Mucosa of descending colon (tissue), 3 donors: ENCODE results near the gene CCDC148. TPM values are rescaled to one million over a fixed set of nuclear protein-coding genes. Genes with fewer than 3 reads are reported as not detected.

Experiments used
- ATAC-seq: fragments of 200-7000 bp; cut with Tn5 transposase; one replicate; pipeline ENCODE4 v1.9.1; 2020; ENCODE audit warnings: mild to moderate bottlenecking, moderate library complexity
- DNase-seq, 3 donors: peaks; one replicate each; pipeline ENCODE4 v3.0.0-alpha.2; 2020
- H3K36me3 ChIP-seq: fragments of 200-600 bp; one replicate; pipeline ENCODE4 v1.8.0; 2021; ENCODE audit warnings: low read depth, mild to moderate bottlenecking
- H3K4me1 ChIP-seq: fragments of 200-600 bp; one replicate; pipeline ENCODE4 v1.8.0; 2021; ENCODE audit warnings: low read depth, mild to moderate bottlenecking
- H3K4me3 ChIP-seq: fragments of 200-600 bp; one replicate; pipeline ENCODE4 v1.8.0; 2021; ENCODE audit warnings: mild to moderate bottlenecking
- H3K9me3 ChIP-seq: fragments of 200-600 bp; one replicate; pipeline ENCODE4 v1.8.0; 2021; ENCODE audit warnings: mild to moderate bottlenecking
- intact Hi-C, 2 donors: fragments of 100-400 bp; cut with DNase I in 1 of 2; cut with micrococcal nuclease in 1 of 2; formaldehyde crosslinking; loops; one replicate each; pipeline versions ENCODE4 v1.11.0 to v1.11.1; 2022; cut with DNase I, micrococcal nuclease
- total RNA-seq, 3 donors: library from RNA; stranded (reverse); fragmentation: NEBNext Ultra II Directional in 2 of 3; extraction: Animal tissue kit (Norgen Biotek cat#: 25700) in 2 of 3; gene quantifications; one replicate each; pipeline versions ENCODE4 v1.2.1 to v1.2.4, GENCODE V29; 2021 to 2023
- TF ChIP-seq, protein P1 (sequence below): fragments of 200-600 bp; IDR thresholded peaks from one replicate; pipeline ENCODE4 v1.8.0; 2022; ENCODE audit warnings: antibody characterized with exemption, mild to moderate bottlenecking
- donor health status: DM: no; HTN: no; CAD: no; lungs with moderate emphysema.
- donor health status: DM: no; HTN: no; CAD: no.
- donor health status: DM: no; HTN: yes; CAD: no.

The CCDC148 gene
- total RNA-seq, 3 donors from 2014 or later = 0.20 to 0.38 TPM; not detected in 1

- Histone ChIP-seq H3K4me1 (peaks cover 30% of the 10 kb centered on the region), H3K36me3 (no peaks in the 10 kb centered on the region), H3K9me3 (no peaks in the 10 kb centered on the region), H3K4me3 (no peak overlapping the region)
- ATAC-seq = no peak
- no peak for DNase-seq
- intact Hi-C loops = no loop called here
- TF ChIP-seq, protein P1, sequence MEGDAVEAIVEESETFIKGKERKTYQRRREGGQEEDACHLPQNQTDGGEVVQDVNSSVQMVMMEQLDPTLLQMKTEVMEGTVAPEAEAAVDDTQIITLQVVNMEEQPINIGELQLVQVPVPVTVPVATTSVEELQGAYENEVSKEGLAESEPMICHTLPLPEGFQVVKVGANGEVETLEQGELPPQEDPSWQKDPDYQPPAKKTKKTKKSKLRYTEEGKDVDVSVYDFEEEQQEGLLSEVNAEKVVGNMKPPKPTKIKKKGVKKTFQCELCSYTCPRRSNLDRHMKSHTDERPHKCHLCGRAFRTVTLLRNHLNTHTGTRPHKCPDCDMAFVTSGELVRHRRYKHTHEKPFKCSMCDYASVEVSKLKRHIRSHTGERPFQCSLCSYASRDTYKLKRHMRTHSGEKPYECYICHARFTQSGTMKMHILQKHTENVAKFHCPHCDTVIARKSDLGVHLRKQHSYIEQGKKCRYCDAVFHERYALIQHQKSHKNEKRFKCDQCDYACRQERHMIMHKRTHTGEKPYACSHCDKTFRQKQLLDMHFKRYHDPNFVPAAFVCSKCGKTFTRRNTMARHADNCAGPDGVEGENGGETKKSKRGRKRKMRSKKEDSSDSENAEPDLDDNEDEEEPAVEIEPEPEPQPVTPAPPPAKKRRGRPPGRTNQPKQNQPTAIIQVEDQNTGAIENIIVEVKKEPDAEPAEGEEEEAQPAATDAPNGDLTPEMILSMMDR = no peak
Measured at GRCh38 chr2:158129037-158129436, 327.5 kb downstream of the CCDC148 start.

GRCh38 chr2:158128168-158128973 is 328.2 kb downstream of the CCDC148 start:
- Histone ChIP-seq H3K9me3 (no peaks in the 10 kb centered on the region), H3K36me3 (no peaks in the 10 kb centered on the region), H3K4me1 (peaks cover 30% of the 10 kb centered on the region), H3K4me3 (no peak overlapping the region)
- TF ChIP-seq, protein P1 = no peak
- intact Hi-C loops = no loop called here
- ATAC-seq = peak; percentile 79
- DNase-seq = peak; percentile 78 to 88 (median 81)

- intact Hi-C loops = no loop called here
- peak; percentile 3 for ATAC-seq
- Histone ChIP-seq H3K4me1 (peaks cover 28% of the 10 kb centered on the region), H3K4me3 (no peak overlapping the region), H3K9me3 (no peaks in the 10 kb centered on the region), H3K36me3 (no peaks in the 10 kb centered on the region)
- TF ChIP-seq, protein P1 = no peak
- no peak for DNase-seq
Measured at GRCh38 chr2:158127380-158127804, 329.2 kb downstream of the CCDC148 start.

DNA sequence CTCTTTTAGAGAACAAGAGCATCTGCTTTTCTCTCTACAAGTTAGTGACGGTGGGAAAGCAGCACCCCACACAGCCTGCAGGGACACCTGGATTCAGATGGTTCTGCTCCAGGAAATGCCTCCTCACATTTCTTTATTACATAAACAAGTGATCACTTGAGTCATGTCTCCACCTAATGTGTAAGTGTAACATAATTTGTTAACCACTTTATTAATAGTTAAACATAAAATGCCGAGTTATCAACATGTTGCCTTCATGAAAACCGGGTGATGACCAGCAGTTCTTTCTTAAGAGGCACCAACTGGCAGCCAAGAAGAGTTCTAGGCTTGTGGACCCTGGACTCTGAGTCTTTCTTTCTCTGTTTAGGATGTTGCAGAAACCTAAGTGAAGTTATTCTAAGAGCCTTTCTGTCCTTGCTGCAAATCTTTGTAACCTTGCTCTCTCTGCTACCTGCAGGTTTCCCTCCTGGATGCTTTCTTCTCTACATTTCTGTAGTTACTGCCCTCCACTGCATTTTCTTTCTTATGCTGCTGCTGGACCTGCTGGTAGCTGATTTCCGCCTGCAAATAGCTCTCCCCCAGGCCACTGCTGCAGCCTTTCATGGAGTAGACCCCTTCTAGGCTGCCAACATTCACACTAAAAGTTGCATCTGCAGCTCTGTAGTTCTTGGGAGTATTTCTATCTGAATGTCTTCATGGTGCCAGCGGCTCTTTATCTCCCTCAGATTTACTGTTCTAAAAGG is 330.6 kb downstream of the CCDC148 start:
- Histone ChIP-seq H3K36me3 (no peaks in the 10 kb centered on the region), H3K4me1 (peaks cover 23% of the 10 kb centered on the region), H3K4me3 (no peak overlapping the region), H3K9me3 (no peaks in the 10 kb centered on the region)
- intact Hi-C loops = no loop called here
- TF ChIP-seq, protein P1 = no peak
- DNase-seq (no peak), ATAC-seq (no peak)

GRCh38 chr2:158124896-158125295 is 331.7 kb downstream of the CCDC148 start:
- intact Hi-C loops = no loop called here
- Histone ChIP-seq H3K4me3 (no peak overlapping the region), H3K36me3 (no peaks in the 10 kb centered on the region), H3K9me3 (no peaks in the 10 kb centered on the region), H3K4me1 (peaks cover 23% of the 10 kb centered on the region)
- ATAC-seq (peak; percentile 68), DNase-seq (peak in 1 of 3 donors; percentile 63)
- TF ChIP-seq, protein P1 = no peak

Other genes with a start within 250 kb of the CCDC148 start
- gene PKP4, start 199 bp upstream of the CCDC148 start, total RNA-seq = 10 to 100 TPM; 41.6 to 59.1 (median 51.1) TPM